Fibroblast of villous mesenchyme (primary cell): ENCODE results near the gene CDH24. TPM values are rescaled to one million over a fixed set of nuclear protein-coding genes. Genes with fewer than 3 reads are reported as not detected.
A peak's percentile ranks its signal among the peaks of the same experiment; 100 is the strongest.

Experiments
- DNase-seq: peaks from one replicate; pipeline ENCODE4 v3.0.0-alpha.2; 2010; ENCODE audit warnings: low read depth
- H3K4me3 ChIP-seq: 2 replicates; pipeline ENCODE4 v1.5.1; 2011; ENCODE audit warnings: low read depth, mild to moderate bottlenecking, low read length
- total RNA-seq: library from RNA; depleted of rRNA; stranded (reverse); fragments of >200 nt; gene quantifications from 2 replicates; pipeline ENCODE4 v1.2.3, GENCODE V29; 2012
- TF ChIP-seq, protein P1 (sequence below): IDR thresholded peaks from 2 replicates; pipeline ENCODE4 v1.5.1; 2012; ENCODE audit warnings: low read depth, mild to moderate bottlenecking, low read length; ENCODE audit not compliant: insufficient read depth

Gene CDH24
- total RNA-seq, 1 donor: 10.8 TPM

DNA sequence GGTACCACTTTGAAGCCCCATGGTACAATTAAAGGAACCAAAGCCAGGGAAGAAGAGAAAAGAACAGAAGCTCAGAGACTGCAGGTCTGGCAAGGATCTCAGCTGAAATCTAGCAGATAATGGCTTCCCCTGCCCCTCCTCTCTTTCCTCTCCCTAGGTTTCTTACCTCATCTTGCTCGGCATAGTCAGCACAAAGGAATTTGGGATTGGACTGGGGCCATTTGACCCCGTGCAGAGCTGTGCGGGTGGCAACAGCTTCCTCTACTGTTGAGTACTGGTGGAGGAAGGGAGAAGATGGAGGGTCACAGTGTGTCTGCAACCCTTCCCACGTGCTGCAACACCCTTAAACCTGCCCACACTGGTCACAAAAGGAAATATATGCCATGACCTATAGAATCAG is 4.7 kb upstream of the CDH24 start:
- DNase-seq: peak; percentile 97
- no peak overlapping the region for H3K4me3 ChIP-seq
- TF ChIP-seq, protein P1, sequence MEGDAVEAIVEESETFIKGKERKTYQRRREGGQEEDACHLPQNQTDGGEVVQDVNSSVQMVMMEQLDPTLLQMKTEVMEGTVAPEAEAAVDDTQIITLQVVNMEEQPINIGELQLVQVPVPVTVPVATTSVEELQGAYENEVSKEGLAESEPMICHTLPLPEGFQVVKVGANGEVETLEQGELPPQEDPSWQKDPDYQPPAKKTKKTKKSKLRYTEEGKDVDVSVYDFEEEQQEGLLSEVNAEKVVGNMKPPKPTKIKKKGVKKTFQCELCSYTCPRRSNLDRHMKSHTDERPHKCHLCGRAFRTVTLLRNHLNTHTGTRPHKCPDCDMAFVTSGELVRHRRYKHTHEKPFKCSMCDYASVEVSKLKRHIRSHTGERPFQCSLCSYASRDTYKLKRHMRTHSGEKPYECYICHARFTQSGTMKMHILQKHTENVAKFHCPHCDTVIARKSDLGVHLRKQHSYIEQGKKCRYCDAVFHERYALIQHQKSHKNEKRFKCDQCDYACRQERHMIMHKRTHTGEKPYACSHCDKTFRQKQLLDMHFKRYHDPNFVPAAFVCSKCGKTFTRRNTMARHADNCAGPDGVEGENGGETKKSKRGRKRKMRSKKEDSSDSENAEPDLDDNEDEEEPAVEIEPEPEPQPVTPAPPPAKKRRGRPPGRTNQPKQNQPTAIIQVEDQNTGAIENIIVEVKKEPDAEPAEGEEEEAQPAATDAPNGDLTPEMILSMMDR: no peak

DNA sequence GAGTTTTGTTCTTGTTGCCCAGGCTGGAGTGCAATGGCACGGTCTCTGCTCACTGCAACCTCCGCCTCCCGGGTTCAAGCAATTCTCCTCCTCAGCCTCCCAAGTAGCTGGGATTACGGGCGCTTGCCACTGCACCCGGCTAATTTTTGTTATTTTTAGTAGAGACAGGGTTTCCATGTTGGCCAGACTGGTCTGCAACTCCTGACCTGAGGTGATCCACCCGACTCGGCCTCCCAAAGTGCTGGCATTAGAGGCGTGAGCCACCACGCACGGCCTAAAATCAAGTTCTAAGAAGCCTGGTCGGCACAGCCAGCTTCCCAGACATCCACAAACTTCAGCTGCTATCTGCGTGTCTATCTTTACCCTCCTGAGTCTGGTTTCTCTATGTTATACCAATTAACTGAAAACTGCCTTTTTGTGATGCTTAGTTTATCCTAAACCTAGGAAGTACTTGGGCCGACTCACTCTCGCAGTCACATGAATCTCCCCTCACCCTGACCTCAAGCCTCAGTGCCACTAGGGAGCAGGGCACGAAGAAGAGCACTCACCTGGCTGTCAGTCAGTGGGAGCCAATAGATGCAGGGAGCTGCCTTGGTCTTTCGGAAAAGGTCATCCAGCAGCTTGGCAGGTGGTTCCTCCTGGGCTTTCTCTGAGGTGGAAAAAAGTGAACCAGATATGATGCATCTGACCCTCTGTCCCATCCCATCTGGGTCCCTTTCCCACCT is 3.4 kb upstream of the CDH24 start:
- no peak overlapping the region for H3K4me3 ChIP-seq
- DNase-seq: no peak

DNA sequence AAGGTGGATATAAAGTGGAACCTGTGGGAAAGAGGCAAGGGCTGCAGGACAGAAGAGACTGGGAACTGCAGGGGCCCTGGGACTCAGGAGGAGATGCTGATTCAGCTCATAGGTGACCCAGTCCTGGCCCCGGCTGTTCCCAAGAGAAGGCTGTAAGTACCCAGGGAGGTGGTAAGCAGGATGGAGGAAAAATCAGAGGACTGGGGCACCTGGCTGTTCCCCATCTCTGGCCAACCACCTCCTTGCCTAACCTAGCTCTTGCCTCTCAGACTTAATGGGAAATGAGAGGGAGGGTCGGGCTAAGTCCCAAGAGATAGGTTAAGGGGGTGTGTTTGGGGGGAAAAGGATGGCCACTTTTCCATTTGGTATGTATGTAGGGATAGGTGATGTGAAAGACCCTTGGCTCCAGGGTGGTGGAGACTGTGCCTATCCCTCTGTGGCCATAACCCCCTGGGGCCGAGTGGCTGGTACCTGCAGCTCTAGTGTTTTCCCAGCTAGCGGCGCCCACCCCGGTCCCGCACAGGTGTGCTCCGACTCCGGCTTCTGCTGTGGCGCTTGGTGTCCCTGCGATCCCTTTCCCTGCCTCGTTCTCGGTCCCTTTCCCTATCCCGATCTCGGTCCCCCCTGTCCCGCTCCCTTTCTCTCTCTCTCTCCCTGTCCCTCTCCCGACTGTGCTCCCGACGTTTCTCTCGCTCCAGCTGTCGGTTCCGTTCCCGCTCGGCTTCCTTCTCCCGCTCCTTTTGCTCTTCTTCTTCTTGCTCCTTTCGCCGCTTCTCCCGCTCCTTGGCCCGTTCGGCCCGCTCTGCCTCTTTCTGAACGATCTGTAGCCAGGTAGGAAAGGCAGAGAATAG is 1.6 kb upstream of the CDH24 start:
- no peak overlapping the region for H3K4me3 ChIP-seq
- no peak for DNase-seq
- TF ChIP-seq, protein P1: no peak

More for the DNA sequence above, 3.4 kb upstream of the CDH24 start:
- TF ChIP-seq, protein P1: no peak

DNA sequence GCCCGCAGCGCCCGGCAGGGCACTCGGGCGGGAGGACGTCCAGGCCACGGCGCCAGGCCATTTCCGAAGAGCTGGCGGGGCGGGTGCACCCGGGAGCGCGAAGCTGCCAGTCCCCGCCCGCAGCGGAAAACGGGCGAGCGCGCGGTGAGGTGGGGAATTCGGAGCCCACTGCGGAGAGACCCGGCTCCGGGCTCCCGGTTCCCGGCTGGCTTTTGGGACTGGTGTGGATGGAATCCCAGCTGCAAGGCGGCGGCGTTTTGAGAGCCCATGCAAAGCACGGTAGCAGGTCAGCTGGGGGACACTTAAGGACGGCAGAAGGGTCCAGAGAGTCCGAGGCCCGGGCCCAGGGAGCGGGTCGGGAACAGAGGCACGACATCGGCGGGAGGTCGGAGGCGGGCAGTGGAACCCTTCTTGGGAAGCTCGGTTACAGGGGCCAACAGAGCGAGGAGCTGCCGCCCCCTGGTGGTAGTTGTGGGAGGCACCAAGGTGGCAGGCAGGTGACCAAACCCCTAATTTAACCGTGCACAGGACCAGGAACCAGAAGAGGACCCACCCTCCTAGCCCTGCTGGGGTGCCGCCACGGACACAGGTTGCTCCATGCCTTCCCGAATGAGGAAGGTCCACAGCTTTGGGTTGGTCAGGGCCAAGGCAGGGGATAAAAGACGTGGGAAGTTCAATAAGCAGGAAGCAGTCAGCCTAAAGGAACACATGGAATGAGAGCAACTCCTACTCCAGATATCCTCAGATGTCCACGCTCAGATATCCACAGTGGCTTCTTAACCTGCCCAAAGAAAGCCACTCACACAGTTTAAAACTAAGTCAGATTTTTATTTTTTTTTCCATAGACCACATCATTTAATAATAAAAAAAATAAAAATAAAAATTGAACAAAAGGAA is 685 bp upstream of the CDH24 start:
- TF ChIP-seq, protein P1: peak; percentile 94
- peak overlapping the region; percentile 59 for H3K4me3 ChIP-seq
- DNase-seq: peak; percentile 85

DNA sequence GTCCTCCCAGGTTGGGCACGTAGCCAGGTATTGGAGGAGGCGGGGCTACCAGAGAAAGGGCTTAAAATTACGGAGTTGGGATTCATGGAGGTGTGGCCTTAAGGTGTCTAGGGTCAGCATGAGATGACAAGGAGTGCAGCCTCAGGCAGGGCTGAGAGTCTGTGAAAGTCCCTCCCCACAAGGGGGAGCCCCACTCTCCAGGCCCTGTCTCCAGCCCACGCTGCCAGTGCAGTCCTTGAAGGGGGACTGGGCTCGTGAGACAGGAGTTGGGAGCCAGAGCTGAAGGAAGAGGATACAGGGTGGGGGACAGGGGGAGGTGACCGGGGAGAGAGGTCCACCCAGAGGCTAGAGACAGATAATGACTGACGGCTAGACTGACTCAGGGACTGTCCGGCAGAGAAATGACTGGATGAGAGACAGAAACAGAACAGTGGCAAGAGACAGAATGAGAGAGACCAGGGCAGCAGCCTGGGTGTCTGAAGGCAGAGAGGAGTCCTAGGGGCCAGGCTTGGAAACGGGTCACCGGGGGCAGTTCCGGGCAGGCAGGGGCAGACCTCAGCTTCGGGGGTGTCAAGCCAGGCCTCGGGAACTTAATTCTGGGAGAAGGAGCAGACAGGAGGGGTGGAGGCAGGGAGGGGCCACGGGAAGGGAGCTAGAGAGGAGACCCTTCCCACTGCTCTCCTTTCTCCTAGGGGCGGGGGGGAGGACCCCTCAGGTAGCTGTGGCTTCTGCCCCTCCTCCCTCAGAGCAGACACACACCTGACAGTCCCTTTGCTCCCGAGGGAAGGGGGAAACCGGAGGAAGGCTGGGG is 970 bp downstream of the CDH24 start:
- TF ChIP-seq, protein P1: peak; percentile 81
- DNase-seq: peak; percentile 68
- H3K4me3 ChIP-seq: peak overlapping the region; percentile 59
